ENCODE measurements around the gene PSMA4.
A peak's percentile ranks its signal among the peaks of the same experiment; 100 is the strongest.

PSMA4 gene

DNA sequence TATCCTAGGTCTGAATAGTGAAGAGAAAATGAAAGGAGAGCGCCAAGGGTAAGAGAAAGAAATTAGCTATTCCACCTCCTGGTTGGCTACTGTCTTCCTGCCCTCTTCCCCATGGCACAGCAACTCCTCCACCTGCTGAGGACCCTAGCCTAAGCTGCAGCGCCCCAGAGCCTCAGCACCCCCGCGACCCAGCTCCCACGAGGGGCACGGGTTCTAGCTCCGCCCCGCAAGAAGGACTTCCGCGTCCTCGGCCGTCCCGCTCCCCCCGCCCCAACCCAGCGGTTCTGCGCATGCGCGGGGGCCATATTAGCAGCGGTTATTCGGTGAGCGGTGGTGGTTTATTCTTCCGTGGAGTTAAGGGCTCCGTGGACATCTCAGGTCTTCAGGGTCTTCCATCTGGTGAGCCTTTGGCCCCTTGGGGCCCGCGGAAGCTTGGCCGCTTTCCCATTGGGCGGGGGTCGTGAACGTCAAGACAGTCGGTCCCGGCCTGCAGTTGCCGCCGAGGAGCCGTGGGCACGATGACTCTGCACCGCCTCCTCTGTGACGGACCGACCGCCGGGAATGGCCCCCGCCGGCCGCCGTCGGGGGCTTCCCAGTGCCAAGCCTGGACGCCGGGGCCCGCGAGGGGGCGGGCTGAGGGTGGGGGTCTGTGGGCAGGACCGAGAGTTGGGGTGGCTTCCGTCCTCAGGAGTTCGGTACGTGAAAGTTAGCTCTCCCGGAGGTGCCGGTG lies at the start of gene PSMA4:
Gene PSMA4 (plus strand): TSS at position 304 of the 730 bp plus-strand sequence. CDS start 1,484 bp downstream, outside the sequence.
- DNase-seq (ENCODE audit: extremely low spot score) = peak; percentile 96
- TF ChIP-seq, protein P1, sequence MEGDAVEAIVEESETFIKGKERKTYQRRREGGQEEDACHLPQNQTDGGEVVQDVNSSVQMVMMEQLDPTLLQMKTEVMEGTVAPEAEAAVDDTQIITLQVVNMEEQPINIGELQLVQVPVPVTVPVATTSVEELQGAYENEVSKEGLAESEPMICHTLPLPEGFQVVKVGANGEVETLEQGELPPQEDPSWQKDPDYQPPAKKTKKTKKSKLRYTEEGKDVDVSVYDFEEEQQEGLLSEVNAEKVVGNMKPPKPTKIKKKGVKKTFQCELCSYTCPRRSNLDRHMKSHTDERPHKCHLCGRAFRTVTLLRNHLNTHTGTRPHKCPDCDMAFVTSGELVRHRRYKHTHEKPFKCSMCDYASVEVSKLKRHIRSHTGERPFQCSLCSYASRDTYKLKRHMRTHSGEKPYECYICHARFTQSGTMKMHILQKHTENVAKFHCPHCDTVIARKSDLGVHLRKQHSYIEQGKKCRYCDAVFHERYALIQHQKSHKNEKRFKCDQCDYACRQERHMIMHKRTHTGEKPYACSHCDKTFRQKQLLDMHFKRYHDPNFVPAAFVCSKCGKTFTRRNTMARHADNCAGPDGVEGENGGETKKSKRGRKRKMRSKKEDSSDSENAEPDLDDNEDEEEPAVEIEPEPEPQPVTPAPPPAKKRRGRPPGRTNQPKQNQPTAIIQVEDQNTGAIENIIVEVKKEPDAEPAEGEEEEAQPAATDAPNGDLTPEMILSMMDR (IDR thresholded peaks at IDR 0.05; ENCODE audit: control extremely low read depth, extremely low read depth, low read depth, missing control alignments) = no peak
- POLR2A ChIA-PET = interaction anchor here (0.7 to 1.1 kb wide), 3 partner anchors 25 to 438 kb away, joined by 3 read pairs; partner anchors contain the start of gene CHRNA5
- CTCF ChIA-PET = interaction anchor here (0.7 to 2.4 kb wide), 12 partner anchors 9 to 403 kb away, joined by 3 to 7 read pairs (median 4); no protein-coding TSS in a partner anchor

DNA sequence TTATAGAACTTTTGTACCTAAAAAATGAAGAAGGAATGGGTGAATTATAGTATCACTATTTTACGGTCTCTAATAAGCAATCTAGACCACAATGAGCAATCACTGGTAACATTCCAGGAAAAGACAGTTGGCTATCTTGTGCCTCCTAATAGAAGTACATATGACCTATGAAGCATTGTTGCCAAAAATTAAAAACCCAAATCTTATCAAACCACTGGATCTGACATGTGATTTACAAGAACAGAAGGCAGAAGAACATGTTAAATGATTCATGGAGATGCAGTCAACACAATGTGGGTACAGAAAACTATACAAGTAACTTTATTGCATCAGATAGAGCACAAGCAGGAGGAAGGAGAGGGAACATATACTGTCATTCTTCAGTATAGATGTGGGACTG lies 47.4 kb upstream of the PSMA4 start:
- POLR2A ChIA-PET = no interaction called here
- DNase-seq (ENCODE audit: extremely low spot score) = no peak
- TF ChIP-seq, protein P1 (IDR thresholded peaks at IDR 0.05; ENCODE audit: control extremely low read depth, extremely low read depth, low read depth, missing control alignments) = no peak
- CTCF ChIA-PET = no interaction called here

DNA sequence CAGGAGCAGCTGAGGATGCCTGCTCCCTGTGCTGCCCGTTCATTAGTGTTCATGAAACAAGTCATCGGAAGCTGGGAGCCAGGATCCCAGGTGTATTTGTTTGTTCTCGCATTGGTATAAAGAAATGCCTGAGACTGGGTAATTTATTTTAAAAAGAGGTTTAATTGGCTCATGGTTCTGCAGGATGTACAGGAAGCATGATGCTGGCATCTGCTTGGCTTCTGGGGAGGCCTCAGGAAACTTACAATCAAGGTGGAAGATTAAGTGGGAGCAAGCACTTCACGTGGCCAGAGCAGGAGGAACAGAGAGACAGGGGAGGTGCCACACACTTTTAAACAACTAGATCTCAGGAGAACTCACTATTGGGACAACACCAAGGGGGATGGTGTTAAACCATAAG lies 38.4 kb upstream of the PSMA4 start:
- POLR2A ChIA-PET = no interaction called here
- CTCF ChIA-PET = no interaction called here
- DNase-seq (ENCODE audit: extremely low spot score) = no peak
- TF ChIP-seq, protein P1 (IDR thresholded peaks at IDR 0.05; ENCODE audit: control extremely low read depth, extremely low read depth, low read depth, missing control alignments) = no peak

DNA sequence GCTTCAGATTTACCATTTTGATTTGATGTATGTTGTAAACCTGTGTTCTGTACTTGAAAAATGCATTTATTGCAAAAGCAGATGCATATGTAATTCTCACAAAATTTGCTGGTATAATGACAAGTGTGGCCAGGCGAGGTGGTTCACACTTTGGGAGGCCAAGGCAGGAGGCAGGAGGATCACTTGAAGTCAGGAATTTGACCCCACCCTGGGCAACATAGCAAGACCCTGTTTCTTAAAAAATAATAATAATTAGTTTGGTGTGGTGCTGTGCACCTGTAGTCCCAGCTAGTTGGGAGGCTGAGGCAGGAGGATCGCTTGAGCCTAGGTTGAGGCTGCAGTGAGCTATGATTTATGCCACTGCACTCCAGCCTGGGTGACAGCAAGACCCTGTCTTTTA lies 37.6 kb upstream of the PSMA4 start:
- CTCF ChIA-PET = interaction anchor here (1.1 kb wide), 1 partner anchor 12 kb away, joined by 3 read pairs; no protein-coding TSS in a partner anchor
- DNase-seq (ENCODE audit: extremely low spot score) = no peak
- TF ChIP-seq, protein P1 (IDR thresholded peaks at IDR 0.05; ENCODE audit: control extremely low read depth, extremely low read depth, low read depth, missing control alignments) = no peak
- POLR2A ChIA-PET = no interaction called here

DNA sequence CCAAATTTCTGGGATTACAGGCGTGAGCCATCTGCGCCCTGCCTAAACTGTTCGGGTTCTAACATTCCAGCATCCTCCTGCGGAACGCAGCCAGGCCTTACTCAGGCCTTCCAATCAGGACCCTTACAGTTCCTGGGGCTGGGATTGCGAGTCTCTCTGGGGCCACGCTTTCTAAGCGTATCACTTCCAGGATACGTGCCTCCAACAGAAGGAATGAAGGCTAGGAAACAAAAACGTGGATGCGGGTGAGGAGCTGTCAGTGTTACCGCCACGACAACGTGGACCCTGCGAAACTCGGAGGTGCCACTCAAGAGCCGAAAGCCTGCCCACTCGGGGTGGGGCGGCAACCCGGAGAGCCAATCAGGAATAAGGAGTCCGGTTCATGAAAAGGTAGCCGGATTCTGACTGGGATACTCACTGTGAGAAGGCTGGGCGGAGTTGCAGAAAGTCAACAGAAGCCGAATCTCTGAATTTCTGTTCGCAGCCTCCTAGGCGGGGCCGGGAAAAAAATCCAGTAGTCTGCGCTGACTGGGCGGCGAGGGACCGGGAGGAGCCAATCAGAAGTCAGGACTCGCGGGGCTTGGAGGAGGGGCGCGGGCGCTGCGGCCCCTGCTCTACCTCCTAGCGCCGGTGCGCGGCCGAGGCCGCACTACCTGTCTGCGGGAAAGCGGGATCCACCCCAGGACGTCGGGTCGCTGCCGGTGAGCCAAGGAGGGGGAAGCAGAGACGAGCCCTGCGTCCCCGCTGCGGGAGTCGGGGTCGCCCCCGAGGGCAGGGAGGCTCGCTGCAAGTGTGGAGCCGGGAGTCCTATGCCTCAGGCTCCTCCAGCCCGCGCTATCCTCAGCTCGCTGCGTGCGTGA lies 33.0 kb upstream of the PSMA4 start, which contains the start of gene HYKK:
Gene HYKK (plus strand): TSS at position 607 of the 860 bp plus-strand sequence. CDS start 5,512 bp downstream, outside the sequence.
- peak; percentile 91 for DNase-seq (ENCODE audit: extremely low spot score)
- POLR2A ChIA-PET = no interaction called here
- CTCF ChIA-PET = interaction anchor here (1.4 kb wide), 1 partner anchor 15 kb away, joined by 3 read pairs; no protein-coding TSS in a partner anchor
- TF ChIP-seq, protein P1 (IDR thresholded peaks at IDR 0.05; ENCODE audit: control extremely low read depth, extremely low read depth, low read depth, missing control alignments) = no peak

DNA sequence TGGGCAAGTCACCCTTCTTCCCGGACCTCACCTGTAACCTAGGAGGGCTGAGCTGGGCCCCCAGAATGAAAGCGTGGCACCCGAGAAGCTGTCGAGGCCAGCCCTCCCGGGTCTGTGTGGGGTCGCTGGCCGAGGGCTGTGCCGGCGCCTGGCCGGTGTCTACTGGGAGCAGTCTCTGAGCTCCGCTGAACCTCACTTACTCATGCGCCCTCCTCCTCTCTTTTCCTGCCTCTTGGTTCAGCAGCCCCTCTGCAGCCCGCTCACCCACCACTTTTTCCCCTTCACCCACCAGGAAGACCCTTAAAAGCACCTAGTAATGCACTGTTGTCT lies 32.4 kb upstream of the PSMA4 start:
- ChIA-PET POLR2A (no interaction called here), CTCF (interaction anchor here (0.8 to 1.5 kb wide), 3 partner anchors 14 to 36 kb away, joined by 3 to 4 read pairs (median 3); no protein-coding TSS in a partner anchor)
- TF ChIP-seq, protein P1 (IDR thresholded peaks at IDR 0.05; ENCODE audit: control extremely low read depth, extremely low read depth, low read depth, missing control alignments) = no peak
- no peak for DNase-seq (ENCODE audit: extremely low spot score)

Data from GM10248 (cell line).